DMS 273 (cell line): ENCODE data around the gene ALK.
"Not testable (repeated sequence)": the region's sequence is repeated elsewhere in the genome, so short reads cannot be mapped to it uniquely, and the experiment has no call there.

Experiments
- DNase-seq: peaks from one replicate; lab custom pipeline; 2025; ENCODE audit not compliant: unreplicated experiment; lab: John Stamatoyannopoulos, UW

Gene ALK

DNA sequence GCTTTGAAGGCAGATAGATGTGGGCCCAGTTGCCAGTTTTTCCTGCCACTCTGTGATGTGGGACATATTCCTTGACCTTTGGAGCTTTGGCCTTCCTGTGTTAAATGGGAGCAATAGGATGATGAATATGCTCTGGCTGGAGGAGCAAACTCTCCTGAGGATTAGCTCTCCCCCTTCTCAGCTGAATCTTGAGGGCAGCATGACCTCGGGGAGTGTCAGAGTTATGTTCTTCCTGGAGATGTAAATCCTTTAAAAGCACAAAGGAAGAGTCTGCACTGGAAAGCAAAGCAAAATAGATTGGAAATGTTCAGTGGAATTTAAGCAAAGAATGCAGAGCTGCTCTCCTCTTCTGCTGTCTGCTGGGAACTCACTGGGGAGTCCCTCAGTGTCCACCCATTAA is 160.1 kb downstream of the ALK start:
- DNase-seq, result no peak

DNA sequence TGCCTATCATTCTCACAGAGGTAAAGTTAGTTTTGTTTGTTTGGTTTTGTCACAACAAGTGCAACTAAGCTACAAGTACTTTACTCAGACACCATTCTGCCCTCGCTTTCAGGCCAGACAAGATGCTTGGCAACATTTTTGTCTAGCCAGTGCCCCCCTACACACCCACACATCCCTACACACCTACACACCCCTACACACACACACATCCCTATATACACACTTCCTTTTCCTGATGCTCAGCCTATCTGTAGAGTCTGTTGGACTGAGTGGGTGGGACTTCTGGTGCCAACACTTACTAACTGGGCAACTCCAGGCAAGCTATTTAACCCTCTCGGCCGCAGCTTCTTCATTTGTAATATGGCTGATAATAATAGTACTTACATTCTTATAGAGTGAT is 161.4 kb downstream of the ALK start:
- no peak for DNase-seq

DNA sequence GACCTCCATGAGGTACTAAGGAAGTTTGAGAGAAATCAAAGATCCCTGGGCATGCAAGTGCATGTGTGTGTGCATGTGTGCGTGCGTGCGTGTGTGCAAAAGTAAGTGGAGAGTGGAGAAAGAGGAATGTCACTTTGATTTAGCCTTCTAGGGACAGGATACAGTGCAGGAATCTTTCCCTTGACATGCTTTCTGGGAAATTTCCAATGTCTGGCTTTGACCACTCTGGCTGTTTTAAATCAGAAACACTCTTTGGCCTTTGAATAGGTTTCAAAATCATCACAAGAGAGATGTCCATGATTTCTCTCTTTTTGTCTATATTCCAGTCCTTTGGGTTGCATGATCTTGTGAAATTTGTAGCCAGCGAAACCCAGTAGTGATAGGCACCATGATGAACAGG is 162.0 kb downstream of the ALK start:
- DNase-seq, result no peak

DNA sequence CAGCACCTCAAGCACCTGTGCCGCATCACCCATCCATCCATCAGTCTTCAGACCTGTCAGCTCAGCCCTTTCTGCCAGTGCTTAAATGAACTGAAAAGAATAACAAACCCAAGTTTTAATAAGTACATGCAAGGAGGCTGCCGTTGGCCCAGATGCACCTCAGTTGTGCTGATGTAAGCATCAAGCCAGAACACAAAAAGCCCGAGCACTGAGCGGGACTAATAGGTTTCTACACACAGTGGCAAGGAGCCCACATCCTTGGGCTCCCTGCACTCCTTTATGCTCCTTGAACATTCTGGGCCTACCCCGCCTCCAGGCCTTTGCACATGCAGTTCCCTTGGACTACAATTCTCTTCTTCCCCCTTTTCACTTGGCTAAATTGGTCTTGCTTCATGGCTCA is 165.6 kb downstream of the ALK start:
- no peak for DNase-seq

DNA sequence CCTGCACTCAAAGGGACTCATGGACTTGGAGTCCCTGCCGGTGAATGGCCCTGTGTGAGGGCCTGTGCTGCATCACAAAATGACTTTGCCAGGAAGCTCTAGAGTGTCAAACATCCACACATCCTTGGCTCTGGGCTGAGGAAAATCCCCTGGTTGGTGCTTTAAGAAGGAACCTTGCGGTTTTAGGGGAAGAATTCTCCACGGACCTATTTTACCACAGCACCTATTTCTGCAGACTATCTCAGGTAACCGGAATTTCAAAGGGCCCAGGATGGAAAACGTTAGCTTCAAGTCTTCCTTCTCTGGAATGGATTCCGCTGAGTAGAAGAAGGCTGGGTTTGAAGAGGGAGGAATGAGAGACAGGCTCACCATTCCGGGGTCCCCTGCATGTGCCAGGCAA is 166.2 kb downstream of the ALK start:
- no peak for DNase-seq

DNA sequence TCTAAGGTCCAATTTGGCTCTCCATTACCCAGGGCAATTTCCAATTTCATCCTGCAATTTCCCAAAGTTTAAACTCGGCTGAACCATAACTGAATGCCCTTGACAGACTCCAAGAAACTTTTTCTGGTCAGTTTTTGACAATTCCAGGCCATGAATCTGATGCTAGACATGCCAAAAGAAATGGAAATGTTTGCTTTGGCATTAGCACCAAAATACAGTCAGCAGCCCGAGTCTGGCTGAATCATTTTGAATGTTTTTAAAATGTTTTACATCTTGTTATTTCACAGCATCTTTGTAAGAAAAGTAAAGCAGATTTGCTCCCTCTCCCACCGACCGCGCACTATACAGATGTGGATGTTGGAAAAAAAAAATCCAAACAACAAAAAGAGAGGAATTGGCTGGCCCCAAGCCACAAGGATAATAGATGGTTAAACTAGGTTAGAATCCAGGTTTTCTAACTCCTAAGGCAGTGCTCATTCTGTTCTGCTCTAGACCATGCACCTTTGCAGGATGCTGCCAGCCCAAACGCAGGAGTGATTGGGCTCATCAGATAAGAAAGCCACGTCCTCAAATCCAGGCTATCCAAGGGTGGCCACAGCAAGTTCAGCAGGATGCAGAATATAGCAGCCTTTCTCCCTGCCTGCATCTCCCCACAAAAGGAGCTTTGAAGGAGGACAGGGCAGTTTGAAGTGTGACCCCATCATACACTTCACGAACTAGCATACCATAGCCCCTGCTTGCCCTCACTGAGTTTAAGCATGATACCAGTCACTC is 167.5 kb downstream of the ALK start:
- no peak for DNase-seq

DNA sequence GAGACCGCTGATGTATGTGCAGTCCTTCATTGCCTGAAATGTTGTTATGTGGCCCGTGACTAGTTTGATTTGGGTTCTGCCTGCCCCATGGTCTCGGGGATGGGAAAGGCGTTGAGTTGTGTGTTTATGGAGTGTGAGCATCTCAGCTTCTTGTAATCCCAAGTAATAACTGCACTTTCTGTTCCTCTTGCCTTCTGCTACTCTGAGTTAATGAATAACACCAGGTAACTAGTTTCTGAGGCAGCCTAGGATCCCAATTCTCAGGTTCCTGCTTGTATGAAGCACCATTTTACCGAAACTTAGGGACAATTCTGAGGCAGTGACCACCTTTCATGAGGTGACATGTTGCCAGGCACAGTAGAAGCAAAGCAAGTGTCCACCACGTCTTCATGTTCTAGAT is 170.0 kb downstream of the ALK start:
- DNase-seq, result no peak

DNA sequence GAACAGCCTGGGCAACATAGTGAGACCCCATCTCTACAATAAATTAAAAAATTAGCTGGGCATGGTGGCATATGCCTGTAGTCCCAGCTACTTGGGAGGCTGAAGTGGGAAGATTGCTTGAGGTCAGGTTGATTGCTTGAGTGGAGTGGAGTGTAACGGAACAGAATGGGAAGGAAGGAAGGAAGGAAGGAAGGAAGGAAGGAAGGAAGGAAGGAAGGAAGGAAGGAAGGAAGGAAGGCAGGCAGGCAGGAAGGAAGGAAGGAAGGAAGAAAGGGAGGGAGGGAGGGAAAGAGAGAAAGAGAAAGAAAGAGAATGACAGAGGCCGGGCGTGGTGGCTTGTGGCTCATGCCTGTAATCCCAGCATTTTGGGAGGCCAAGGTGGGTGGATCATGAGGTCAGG is 170.9 kb downstream of the ALK start:
- not testable (repeated sequence) for DNase-seq

DNA sequence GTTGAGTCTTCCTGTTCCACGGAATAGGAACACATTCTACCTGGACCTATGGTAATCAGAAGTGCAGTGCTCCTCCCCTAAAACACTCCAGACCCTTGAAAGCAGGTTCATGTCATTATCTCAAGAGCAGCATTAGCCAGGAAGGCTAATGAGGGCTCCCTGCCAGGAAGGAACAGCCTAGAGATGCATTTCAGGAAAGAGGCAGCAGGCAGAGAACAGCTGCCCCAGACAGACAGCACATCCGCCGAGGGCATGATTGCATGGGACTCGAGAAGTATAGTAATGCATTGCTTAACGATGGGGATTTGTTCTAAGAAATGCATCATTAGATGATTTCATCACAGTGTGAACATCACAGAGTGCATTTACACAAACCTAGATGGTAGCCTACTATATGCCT is 171.5 kb downstream of the ALK start:
- peak; percentile 88 for DNase-seq

DNA sequence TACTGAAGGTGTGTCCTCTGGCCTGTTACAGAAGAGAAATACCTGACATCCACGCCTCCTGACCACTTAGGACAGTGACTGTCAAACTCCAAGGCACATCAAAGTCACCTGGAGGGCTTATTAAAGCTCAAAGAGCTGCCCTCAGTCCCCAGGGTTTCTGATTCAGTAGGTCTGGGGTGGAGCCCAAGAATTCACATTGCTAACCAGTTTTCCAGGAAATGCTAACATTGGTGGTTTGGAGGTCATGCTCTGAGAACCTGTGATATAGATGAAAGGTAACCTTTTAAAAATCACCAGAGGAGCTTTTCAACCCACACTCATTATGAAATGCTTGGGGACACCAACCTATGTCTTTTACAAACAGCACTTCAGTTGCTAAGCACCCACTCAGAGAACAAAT is 172.3 kb downstream of the ALK start:
- DNase-seq, result no peak

DNA sequence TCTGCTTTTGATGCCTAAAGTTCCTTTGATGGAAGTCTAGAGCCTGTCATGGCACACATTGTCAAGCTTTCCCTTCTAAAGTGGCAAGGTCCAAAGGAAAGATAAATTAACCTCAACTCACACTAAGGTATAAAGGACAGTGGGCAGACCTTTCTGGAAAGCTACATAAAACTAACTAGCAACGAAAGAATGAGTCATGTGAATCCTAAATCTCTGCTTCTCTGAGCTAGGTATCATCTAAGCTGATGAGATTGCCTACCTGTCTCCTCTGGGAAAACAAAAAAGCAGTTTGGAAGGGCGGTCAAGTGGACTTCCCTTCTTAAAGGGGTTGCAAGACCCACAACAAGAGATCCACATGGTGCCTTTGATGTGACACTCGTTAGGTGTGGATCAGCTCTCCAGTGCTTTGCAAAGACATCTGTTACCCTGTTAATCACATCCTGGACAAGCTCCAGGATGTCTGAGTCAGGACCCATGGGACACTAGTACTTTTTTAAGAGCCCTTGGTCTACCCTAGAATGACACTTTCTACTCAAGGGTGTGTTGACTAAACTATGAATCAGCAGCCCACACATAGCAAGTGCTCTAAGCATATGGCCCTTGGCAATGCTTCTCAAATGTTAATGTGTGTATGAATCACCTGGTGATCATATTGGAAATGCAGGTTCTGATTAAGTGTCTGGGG is 173.5 kb downstream of the ALK start:
- peak; percentile 93 for DNase-seq

DNA sequence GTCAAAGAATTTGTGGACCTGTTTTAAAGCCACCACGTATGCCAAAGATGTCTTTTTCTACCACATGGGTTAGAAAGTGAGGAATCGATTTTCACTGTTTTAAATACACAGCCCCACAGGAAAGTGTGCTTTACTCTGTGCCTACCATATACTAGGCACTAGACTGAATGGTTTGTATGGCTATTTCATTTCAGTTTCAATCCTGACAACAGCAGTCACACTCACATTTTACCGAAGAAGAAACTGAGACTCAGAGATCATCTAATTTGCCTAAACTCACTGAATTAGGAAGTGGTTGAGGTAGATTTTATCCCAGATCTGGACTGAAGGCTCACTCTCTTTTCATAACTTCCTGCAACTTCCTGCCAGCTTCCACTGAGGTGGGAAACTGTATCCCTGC is 176.4 kb downstream of the ALK start:
- DNase-seq, result no peak

DNA sequence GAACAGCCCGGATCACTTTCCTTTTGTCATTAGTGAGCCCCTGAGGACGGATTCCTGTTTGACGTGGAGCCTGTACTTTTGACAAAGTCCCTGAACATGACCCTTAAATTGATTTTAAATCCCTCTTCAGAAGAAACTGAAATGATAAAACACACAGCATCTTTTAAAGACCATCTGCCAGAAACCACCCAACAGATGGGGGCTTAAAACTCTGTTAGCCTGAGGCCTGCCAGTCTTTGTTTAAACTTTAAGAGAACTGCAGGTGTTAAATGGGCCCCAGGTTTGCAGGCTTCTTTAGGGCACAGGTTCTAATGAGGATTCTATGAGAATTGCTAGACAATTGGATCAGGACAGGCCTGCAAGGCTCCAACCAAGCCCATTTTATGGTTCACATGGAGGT is 177.9 kb downstream of the ALK start:
- DNase-seq, result peak; percentile 93

DNA sequence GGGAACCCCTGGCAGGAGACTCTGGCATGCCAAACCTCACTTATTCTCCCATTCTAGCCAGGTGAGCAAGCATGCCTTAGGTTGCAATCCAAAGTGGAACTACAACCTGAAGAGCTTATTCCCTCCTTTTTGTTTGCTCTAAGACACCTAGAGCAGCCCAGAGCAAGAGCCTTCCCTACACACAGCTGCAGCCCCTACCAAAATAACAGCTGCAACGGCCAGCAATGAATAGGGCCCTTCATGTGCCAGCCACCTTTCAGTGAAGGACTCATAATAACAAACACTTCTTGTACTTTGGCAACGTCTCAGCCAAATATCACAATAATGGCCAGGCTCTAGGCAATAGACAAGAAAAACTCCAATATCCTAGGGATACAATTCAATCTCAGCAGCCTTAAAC is 178.7 kb downstream of the ALK start:
- peak; percentile 49 for DNase-seq

DNA sequence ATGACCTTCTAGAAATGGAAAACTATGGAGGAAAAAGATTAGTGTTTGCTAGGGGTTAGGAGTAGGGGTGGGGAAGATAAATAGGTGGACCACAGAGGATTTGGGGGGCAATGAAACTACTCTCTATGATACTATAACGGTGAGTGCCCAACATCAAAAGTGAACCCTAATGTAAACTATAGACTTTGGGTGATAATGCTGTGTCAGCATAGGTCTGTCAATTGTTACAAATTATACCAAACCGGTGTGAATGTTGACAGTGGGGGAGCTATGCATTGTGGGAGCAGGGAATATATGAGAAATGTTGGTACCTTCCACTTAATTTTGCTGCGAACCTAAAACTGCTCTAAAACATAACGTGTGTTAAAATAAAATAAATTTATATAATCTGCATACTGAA is 180.3 kb downstream of the ALK start:
- DNase-seq, result no peak

DNA sequence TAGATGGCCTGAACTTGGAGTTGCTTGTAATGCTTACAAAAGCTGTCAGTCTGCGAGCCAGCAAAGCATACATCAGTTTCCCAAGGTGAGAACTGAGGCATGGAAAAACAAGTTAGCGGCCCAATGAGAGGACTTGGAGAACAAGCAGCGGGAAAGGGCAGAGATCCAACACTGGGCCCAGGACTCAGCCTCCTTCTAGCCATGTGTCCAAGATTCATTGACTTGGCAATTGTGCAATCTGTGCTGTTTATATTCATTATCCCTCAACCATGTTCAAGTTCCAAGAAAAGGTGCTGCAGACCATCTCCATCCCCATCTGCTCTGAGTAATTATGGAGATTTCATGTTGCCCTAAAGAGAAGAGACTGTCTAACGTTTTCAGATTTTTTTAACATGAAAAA is 187.4 kb downstream of the ALK start:
- peak; percentile 98 for DNase-seq

DNA sequence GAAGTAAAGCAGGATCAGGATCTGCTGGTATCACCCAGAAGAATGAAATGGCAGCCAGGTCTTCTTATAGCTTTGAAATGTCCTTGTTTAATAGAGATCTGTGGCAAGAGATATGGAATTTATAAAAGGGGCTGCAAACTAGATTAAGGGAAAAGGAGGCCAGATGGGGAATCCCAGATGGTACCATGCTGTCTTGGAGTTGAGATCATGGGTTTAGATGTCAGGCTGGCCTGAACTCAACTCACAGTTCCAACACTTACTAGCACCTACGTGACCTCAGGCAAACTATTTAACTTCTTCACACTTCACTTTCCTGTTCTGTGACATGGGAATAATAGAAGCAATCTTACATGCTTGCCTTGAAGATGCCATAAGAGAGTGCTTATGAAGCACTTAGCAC is 188.2 kb downstream of the ALK start:
- DNase-seq, result peak; percentile 95

DNA sequence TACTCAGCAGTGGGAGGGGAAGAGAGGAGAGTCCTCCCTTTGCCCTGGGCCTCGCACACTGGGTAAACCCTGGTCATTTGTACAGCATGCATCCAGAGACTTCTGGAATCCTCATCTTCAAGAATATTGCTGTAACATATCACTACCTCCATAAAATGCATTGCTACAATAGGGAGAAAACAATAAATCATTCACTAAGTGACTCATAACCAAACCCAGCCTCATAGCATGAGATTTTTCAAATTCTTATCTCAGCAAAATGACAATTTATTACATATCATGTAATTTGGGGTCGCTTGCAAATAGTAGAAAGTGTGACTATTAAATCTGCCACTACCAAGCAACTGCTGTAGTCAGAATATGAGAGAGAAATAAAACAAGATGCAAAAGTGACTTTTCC is 189.4 kb downstream of the ALK start:
- DNase-seq, result no peak

DNA sequence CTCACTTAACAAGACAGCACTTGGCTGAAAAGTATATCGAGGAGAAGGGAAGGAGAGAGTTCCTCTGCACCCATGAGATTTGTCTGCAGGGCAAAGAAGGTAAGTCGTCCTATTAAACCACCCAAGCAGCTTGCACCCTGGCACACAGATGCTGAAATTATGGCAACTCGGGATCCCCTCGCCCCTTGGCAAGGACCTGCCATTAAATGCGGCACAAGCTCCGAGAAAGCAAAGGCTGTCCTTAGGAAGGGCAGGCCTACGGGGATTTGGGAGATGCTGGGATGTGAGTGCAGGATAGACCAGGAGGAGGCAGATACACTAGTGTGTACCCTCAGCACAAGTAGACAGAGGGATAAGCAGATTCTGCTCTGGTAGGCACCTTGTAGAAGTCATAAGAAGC is 191.5 kb downstream of the ALK start:
- DNase-seq, result no peak

DNA sequence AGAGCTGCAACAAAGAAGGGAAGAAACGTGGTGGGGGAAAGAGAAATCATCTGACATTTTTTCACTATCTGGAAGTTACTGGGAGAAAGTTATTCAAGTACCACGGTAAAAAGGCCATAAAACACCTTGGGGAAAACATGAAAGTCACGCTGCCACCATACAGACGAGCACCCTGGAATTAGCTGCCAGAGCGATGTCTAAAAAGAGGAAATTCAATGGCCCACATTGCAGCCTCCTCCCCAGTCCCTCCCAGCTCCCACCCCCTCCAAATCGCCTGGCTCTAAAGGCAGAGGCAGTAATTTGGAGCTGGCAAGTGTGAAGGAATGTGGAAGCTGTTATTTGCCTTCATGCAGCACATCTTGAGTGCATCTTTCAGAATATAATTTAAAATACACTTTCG is 192.0 kb downstream of the ALK start:
- DNase-seq, result no peak

DNA sequence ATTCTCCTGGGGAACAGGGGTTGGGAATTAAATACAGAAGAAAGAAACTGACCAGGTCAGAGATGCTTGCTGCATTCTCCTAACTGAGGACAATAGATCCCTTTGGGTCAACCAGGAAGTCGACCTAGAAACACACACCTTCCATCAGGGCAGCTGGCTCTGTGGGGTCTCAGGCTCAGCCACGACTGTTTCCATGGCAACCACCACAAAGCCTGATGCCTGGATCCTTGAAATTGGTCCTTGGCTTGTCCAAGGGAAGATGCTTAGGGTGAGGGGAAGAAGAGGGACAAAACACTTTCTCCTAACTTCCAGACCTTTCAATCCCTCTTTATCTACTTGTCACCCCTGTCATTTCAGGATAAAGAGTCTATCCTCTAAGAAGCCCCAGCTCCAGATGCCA is 194.4 kb downstream of the ALK start:
- peak; percentile 30 for DNase-seq

DNA sequence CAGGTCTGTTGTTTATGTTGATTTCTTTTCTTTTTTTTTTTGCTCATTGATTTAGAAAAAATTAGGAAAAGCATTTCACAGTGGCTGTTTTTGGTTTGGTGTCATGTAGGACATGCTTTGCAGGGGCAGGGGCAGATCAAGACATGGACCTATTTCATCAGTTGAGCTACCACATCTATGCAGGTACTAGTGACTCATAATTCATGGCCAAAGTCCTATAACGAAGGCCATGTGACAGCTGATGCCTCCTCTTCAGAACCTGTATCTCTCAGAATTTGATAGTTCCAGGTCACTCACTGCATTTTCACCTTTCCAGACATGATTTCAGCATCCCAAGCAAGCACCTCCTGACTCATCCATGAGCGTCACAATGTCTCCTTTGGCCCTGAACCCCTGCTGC is 195.8 kb downstream of the ALK start:
- no peak for DNase-seq

DNA sequence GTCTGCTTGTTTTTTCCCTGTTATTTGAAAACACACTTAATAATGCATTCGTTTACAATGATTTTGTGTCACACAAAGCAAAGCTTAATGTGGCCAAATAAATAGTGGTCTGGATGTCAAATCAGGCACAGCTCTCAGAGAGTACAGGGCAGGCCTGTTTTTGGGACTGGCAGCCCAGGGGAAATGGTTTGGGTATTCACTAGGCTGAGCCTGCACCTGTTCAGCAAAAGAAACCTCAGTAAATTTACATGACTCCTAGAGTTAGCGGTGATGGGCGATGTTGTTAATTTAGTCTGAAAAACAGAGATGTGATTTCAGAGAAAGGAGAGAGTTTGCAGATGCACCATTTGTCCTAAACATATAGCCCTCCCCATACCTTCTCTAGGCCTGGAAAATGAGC is 197.1 kb downstream of the ALK start:
- DNase-seq, result peak; percentile 46
